SK-MEL-5 (cell line): ENCODE measurements around the gene STK32B. TPM values are rescaled to one million over a fixed set of nuclear protein-coding genes. Genes with fewer than 3 reads are reported as not detected.

Source experiments
- DNase-seq: peaks from one replicate; pipeline ENCODE4 v3.0.0-alpha.2; 2016; ENCODE audit warnings: low read depth, low spot score
- in situ Hi-C: cut with HindIII; loops from 2 replicates; pipeline ENCODE4 v1.10.0; 2016; ENCODE audit warnings: low sequenced_read_pairs, high pct_unique_total_duplicates, low pct_unique_long_range_greater_than_20kb
- total RNA-seq: library from RNA; depleted of rRNA; stranded (reverse); fragments of >200 nt; shearing (Covaris generic); gene quantifications from 2 replicates; pipeline ENCODE4 v1.2.3, GENCODE V29; 2014

Gene STK32B
- total RNA-seq, 1 experiment from 2014 or later = 3.1 TPM

DNA sequence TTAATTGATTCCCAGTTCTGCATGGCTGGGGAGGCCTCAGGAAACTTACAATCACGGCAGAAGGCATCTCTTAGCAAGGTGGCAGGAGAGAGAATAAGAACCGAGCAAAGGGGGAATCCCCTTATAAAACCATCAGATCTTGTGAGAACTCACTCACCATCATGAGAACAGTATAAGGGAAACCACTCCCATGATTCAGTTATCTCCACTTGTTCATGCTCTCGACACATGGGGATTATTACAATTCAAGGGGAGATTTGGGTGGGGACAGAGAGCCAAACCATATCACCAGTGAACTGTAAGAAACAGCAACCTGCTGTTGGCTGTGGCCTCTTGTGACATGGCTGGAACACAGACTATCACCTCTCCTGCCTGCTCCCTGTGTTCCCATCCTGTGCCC lies 24.9 kb upstream of the STK32B start:
- in situ Hi-C loops = no loop called here

DNA sequence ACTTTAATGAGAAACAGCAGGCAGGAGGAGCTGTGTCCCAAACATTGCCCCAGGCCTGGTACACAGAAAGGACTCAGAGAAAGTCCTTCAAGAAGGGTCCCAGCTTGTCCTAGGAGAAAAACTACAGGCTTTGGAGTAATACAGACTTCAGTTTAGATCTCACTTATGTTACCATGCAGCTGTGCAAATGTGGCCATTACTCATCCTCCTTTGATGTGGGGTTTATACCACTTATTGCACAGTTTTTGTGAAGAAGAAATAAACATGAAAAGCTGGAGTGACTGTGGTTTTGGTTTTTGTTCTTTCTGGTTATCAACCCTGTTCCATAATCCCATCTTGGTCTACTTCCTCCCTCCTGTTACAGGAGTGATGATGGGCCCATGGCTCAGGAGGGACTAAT lies 23.9 kb upstream of the STK32B start:
- in situ Hi-C loops = no loop called here
- DNase-seq = no peak

More for the DNA sequence above, 24.9 kb upstream of the STK32B start:
- no peak for DNase-seq

DNA sequence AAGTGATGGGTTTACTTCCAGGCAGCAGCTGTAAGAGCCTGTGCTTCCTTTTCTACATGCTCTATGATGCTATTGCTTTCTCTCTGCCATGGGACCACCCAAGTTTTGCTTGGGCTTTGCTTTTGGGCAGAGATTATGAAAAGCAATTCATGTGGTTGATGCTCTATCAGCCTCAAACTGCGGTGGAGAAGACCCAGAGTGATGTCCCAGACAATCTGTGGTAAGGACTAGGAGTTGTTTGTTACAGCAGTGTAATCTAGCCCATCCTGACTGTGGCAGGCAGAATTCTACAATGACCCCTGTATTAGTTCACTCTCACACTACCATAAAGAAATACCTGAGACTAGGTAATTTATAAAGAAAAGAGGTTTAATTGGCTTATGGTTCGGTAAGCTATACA lies 22.8 kb upstream of the STK32B start:
- in situ Hi-C loops = no loop called here
- no peak for DNase-seq

DNA sequence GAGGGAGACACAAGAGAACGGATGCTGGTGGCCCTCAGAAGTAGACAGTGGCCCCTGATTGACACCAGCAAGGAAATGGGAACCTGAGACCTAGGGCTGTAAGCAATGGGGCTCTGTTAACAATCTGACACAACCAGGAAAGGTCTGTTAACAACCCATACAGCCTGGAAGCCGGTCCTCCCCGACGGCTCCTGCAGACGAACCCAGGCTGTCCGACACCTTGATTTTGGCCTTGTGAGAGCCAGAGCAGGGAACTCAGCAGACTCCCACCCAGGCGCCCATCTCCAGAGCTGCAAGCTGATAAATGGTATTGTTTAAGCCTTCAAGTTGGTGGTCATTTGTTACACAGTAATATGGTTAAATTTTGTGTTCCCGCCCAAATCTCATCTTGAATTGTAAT lies 21.8 kb upstream of the STK32B start:
- in situ Hi-C loops = no loop called here
- DNase-seq = no peak

DNA sequence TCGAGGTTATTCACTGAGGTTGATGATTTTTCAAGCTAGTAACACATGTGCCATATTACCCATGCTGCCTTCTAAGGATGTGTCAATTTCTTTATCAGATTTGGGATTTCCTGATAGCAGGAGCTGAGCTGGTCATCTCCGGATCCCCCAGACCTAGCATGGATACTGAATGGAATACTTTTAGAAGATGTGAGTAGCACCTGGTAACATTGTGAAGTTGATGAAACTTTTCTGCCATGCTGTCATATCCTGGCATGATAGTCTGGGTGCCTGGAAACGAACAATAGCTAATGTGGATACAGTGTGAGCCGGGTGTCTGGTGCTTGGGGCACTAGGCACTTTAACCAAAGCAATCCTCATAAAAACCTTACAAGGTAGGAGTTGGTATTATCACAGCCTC lies 21.1 kb upstream of the STK32B start:
- DNase-seq = no peak
- in situ Hi-C loops = no loop called here

DNA sequence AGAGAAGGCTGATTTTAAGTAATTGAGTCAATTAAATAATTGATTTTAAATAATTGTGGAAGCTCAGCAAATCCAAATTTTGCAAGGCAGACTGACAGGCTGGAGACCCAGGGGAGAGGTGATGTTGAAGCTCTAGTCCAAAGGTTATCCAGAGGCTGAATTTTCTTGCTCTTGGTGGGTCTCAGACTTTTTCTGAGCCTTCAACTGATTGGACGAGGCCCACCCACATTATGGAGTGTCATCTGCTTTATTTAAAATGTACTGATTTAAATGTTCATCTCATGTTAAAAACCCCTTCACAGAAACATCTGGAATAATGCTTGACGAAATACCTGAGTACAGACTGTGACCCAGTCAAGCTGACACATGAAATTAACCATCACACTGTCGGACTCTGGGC lies 20.4 kb upstream of the STK32B start:
- in situ Hi-C loops = no loop called here
- DNase-seq = no peak

DNA sequence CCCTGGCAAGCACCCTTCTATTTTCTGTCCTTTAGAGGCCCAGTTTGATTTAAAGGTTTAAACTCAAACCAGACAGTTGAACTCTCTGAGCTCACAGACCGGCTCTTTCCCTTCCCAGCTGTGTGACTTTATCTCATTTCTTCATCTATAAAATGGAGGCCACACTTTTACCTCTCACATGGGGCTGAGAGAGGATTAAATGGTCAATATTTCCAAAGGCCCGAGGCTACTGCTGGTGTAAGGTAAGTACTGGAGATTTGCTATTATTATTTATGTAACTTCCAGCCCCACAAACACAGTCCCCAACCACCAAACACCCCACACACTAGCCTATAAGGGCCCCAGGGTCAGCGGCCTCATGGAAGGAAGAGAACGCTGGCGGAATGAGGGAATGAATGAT lies 18.5 kb upstream of the STK32B start:
- in situ Hi-C loops = no loop called here
- no peak for DNase-seq

DNA sequence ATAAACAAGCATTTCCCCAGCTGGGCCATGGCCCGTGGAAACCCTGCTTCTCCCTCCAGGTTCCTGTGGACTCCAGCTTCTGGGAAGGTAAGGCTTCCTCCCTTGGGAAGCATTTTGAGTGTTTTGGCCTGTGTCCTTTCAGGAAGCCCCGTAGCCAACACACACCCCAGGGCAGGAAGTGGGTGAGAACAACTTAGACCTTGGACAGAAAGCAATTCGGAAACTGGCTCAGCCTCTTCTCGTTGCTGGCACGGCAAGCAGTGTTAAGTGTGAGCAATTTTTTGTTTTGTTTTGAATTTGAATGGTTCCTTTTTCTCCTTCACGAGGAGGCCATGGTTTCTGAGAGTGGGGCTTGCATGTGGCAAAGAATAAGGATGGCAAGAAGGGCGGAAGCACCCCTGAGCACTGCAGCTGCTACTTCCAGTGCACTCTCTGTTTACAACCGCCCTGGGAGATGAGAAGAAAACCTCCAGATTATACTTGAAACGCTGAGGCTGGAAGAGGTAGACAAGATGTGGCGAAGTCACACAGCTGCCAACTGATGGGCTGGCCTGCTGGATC lies 17.9 kb upstream of the STK32B start:
- in situ Hi-C loops = no loop called here
- DNase-seq = no peak

DNA sequence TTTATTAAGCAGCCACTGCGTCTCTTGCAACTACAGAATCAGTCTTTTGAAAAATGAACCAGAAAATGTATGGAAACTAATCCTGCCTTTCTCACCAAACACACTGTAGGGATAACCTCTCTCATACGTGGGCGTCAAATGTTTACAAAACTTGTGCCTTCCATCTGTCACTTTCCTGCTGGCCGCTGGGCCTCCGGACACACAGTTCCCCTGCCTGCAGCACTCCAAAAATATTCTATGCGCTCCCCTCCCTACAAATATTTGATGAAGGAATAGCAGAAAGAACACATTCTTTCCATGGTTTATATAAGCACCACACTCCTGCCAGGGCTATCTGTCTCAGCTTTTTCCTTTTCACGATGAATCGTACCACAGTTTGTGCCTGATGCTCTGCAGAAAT lies 17.1 kb upstream of the STK32B start:
- in situ Hi-C loops = no loop called here
- DNase-seq = no peak

DNA sequence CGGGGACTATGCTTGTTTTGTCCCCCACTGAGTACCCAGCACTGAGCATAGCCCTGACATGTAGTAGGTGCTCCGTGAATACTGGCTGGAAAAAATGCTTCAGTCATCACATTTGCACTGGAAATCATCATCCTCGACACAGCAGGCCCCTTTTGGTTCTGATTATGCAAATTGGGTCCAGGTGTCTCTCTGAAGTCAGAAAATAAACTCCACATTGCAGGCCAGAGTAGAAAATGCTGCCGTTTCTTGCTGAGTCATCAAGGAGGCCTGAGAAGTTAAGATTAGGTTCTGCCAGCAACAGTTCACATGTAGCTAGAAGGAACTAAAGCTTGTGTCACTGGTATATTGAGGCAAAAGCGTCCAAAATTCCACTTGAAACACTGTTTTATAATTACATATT lies 15.0 kb upstream of the STK32B start:
- no peak for DNase-seq
- in situ Hi-C loops = no loop called here

DNA sequence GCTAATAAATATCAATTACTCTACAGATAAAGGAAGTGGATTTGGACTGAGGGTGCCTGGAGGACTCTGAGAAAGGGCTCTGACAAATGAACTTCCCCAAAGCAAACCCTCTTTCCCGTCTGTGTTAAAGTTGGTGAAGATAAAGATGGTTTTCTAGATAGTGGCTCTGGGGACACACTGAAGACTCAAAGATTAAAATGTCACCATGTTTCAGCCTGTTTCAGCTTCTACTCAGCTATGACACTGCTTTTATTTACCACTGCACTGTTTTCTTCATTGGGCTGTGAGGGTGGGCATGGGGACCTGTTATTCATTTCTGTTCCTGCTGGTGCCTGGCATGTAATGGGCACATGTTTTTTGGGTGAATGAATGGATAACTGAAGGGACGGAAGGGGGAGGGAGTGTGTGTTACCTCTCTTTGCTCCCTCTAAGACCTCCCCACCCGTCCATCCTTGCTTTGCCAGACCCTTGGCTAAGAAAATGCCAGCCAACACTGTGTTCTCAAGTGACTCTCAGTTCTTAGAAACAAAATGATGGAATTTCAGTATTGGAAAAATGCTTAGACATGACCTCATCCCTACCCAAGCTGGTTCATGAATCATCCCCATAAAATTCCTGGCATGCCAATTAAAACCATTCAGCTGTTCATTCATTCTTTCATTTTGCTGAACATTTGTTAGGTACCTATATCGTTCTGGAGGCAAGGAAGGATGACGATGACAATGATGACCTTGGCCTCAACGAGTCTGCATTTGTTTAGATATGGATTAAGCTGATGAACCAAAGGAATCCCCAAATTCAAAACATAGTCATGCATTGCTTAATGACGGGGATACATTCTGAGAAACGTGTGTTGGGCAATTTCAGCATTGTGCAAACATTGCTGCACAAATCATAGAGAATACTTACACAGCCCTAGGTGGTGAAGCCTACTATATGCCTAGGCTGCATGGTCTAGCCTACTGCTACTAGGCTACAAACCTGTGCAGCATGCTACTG lies 13.4 kb upstream of the STK32B start:
- in situ Hi-C loops = no loop called here
- DNase-seq = peak; percentile 9

DNA sequence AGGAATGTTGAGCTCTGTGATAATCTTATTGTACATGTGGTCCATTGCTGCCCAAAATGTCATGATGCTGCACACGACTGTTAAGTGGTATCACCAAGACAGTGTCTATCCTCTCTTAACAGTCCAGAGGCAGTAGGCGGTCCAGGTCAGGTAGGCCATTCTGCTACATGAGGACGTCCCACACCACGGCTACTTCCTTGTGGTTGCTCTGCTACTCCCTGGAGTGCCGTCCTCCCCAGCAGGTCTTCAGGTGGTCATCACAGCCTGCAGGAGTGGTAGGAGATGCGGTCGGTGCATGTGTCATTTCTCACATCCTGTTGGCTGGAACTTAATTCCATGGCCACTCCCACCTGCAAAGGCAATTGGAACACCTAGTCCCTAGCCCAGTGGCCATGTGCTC lies 11.5 kb upstream of the STK32B start:
- no peak for DNase-seq
- in situ Hi-C loops = no loop called here

DNA sequence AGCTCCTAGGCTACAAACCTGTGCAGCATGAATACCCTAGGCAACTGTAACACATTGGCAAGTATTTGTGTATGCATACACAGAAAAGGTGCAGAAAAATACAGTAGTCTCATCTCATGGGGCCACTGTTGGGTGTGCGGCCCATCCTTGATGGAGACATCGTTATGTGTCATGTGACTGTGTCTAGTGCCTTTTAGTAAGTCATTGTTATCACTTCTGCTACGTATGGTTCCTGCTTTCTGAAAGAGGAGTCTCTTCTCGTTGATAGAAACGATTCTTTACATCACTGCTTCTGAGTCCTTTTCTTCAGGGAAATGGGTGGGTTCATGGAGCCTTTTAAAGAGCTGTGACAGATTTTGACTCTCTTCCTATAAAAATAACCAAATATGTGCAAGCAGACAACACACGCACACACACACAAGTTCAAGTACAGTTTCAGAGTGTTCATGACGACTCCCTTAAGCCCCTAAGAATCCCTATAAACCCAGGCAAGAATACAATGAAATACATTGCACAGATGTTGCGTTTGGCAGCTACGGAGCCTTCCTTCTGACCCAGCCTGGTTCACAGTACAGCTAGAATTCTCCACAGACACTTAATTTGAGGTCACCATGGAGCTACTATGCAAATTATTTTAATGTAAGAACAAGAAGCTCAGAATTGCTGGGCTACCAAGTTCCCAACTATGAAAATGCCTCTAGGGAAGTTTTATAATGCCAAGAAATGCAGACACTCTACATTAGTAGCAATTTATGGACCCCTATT lies 10.2 kb upstream of the STK32B start:
- no peak for DNase-seq
- in situ Hi-C loops = no loop called here

DNA sequence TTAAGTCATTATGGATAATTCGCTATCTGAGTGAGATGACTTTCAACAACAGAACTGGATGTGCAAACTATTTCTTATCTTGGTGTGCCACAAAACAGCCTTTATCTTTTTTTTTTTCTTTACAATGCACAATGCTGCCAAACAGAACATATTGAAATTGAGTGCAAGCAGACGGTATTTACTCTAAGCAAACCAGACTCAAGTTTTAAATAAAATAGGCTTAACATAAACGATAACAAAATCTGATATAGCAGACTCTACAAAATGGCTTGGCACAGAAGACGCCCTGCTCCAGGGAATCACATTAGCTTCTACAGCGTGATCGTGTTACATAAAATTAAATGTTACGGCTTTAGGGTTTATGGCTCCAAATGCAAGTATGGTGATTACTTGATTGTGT lies 9.6 kb upstream of the STK32B start:
- in situ Hi-C loops = no loop called here
- DNase-seq = no peak

DNA sequence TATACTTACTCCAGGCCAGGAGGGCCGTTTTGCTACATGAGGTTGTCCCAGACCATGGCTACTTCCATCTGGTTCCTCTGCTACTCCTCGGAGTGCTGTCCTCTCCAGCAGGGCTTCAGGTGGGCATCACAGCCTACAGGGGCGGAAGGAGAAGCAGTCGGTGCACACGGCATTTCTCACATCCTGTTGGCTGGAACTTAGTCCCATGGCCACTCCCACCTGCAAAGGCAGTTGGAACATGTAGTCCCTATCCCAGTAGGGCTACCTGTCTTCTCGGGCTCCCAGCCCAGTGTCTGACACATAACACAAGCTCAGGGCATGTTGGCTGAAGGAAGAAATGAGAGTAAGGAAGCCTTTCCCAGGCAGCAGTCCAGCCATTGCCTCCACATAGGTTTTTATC lies 7.7 kb upstream of the STK32B start:
- DNase-seq = no peak
- in situ Hi-C loops = no loop called here

DNA sequence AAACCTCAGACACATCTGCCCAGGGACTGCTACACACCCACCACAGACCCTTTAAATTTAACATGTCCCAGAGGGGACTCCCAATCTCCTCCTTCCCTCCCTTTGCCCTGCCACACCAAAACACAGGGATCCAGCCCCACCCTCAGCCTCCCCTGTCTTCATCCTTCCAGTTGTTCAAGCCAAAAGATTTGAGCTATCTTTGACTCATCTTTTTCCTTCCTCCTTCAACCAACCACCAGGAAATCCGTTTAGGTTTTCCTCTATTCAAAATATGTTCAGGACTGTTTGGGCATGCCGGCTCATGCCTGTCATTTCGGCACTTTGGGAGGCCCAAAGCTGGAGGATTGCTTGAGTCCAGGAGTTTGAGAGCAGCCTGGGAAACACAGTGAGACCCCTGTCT lies 6.9 kb upstream of the STK32B start:
- in situ Hi-C loops = no loop called here
- DNase-seq = no peak

DNA sequence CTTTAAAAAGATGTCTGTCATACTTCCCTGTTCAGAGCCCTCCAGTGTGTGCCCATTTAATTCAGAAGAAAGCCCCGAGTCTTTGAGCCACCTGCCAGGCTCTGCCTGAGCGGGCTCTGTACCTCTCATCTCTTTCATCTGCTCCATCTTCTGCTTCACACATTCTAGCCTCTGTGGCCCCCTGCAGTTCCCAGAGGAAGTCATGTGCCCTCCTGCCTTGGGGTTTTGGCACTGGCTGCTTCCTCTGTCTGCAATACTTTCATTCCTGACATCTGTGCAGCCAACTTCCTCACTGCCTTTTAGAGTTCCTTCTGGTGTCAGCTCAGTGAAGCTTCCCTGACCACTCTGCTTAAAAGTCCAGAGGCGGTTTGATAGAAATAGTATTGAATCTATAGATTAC lies 6.2 kb upstream of the STK32B start:
- in situ Hi-C loops = no loop called here
- peak; percentile 20 for DNase-seq

DNA sequence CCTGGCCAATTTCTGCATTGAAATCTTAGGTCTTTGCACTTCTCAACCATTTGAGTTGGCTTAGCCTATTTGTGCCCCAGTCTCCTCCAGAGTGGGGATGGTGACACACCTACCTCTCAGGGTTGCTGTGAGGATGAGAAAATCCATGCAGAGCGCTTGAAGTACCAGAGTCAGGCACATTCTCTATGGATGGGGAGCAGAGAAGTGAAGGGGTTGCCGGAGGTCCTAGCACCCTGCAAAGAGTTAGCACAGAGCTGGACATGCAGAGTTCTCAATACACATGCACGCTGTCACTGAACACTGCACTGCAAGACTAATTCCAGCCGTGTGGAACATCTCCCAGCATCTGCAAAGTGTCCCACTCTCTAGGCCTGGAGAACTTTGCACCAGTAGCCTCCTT lies 2.6 kb upstream of the STK32B start:
- in situ Hi-C loops = no loop called here
- DNase-seq = no peak
